Activated CD8-positive, alpha-beta memory T cell treated with anti-CD3 and anti-CD28 coated beads, Interleukin-2, amount 50 U/mL, for 48 hours (primary cell): ENCODE measurements around the gene POLG2.
"Not testable (repeated sequence)": the region's sequence is repeated elsewhere in the genome, so short reads cannot be mapped to it uniquely, and the experiment has no call there.

Source experiments
- DNase-seq: peaks from one replicate; pipeline ENCODE4 v3.0.0-alpha.2; 2020

POLG2 gene

DNA sequence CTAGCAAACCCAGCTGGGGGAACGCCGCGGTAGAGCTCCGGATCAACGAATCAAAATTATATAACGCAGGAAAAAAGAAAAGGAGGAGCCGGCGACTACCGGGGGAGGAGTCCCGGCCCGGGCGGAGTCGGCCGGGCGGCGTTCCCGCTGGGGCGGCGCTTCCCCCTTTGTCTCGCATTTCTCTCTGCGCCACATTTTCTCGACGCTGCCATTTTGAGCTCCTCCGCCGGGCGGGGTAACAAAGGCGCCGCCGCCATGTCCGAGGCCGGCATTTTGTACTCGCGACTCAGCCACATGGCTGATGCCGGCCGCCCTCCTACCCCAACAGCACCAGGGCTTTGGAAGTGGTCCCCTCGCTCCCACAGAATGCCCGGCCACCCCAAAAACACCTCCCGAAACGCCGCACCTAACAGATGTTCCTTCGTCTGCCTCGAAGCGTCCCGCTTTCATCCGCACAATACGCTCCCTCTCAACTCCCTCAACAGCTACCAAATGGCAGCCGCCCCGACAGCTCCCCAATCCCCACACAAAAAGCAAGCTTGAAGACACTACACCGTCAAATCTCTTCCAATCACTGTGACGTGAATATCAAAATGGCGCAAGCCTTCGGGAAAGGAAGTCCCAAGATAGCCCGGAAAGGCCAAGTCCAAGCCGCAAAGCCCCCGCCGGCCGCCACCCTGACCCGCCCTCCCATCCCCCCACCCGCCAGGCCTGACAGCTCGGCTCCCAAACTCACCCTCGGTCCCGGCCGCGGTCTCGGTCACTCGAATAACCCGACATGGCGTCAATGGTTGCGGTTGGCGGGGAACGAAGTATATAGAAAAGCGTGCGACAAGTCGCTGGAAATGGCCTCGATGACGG is 8.7 kb upstream of the POLG2 start:
- peak; percentile 90 for DNase-seq

DNA sequence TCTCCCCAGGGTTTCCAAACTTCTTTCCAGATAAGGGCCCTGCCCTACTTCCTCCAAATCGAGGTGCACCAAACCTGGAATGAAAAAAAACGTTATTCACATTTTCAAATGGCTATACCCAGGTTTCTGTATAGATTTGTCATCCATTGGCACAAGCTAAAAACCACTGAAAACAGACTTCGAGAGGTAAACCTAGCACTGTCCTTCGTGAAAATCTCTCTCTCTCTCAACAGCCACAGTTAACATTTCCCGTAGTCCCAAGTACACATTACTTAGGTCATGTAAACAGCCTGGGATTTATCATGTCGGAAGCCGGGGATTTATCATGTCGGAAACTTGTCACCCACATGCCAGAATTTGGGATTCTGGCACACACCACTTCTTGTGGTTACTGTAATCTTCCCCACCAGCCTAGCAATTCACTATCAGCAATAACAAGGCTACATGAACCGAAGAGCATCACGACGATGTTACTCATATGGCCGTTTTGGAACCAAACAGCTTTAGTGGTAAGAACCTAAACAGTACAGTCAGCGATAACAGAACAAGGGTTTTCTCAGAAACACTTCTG is 8.0 kb upstream of the POLG2 start:
- no peak for DNase-seq

DNA sequence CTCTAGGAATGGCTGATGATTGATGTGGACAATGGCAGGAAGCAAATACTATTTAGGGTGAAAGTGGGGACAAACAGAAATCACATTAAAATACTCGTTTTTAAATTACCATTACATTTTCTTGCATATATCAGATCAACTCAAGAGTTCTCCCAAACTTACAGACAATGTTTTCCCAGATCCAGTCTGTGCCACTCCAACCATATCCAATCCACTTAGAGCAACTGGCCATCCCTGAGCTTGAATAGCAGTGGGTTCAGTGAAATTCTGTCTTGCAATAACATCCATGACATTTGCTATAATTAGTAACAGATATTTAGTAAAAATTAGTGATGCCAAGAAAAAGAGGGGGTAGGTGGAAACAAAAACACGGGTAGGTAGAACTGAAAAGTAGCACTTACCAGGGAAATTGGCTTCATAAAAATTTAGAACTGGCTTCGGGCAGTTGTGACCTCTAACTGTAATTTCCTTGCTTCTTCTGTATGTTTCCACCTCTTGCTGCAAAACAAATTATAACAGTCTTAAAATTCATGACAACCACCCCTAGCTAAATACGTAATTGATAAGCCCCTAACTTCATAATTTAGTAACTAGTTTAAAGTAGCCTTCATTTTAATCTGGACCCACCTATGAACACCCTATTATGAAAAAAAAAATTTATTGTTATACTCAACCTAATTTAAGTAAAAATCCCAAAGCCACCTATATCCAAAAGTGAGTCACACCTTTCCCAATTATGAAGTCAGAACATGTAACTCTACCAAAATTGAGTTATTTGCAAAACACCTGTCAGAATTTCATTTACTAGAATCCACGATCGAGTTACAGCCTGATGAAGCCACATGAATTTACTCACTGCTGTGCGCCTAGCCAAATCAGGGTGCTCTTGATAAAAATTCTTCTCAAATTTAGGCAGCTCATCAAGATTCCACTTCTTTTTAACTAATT is 7.2 kb upstream of the POLG2 start:
- no peak for DNase-seq

DNA sequence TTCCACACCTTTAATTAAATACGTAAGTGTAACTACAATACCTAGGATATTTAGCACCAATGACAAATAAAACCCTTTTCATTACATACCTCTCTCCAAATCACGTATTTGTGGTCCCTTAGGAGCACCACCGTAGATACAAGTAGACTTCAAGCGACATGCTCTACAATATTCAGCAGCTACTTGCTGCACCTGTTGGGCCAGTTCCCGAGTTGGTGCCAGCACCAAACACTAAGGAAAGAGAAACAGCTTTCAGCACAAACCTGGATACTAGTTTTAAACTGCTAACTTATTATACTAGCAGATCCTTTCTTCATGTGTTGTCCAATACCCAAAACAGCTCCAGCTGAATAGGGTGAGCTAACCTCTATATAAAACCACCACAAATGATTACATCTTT is 6.5 kb upstream of the POLG2 start:
- DNase-seq, result no peak

DNA sequence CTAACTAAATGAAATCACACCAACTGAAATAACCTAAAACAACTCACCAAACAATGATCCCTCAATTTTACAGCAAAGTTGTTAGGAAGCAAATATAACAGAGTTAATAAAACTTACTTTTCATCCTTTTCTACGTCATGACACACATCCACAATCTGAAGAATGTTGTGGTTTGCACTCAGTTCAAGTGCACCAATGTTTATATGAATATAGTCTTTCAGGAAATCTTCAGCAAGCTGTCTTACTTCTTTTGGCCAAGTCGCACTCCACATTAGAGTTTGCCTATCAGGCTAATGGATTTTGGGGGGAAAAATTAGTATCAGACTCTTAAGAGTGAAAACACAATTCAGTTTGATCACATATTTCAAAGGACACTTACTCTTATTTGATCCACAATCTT is 6.0 kb upstream of the POLG2 start:
- DNase-seq, result no peak

DNA sequence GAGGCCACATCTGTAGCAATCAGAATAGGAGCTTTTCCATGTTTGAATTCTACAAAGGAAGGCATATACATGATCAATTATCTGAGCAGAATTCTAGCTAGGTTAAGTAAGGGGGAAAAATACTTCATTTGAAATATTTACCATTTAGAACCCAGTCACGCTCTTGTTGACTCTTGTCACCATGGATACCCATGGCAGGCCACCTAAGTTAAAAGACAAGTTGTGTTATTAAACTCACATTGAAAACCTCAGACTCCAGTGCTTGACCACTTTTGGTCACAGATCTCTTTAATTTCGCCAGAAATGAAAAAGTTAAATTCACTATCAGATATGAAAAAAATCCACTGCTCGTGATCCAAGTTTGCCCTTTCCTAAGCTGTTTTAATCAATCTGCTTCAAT is 5.2 kb upstream of the POLG2 start:
- DNase-seq, result no peak

DNA sequence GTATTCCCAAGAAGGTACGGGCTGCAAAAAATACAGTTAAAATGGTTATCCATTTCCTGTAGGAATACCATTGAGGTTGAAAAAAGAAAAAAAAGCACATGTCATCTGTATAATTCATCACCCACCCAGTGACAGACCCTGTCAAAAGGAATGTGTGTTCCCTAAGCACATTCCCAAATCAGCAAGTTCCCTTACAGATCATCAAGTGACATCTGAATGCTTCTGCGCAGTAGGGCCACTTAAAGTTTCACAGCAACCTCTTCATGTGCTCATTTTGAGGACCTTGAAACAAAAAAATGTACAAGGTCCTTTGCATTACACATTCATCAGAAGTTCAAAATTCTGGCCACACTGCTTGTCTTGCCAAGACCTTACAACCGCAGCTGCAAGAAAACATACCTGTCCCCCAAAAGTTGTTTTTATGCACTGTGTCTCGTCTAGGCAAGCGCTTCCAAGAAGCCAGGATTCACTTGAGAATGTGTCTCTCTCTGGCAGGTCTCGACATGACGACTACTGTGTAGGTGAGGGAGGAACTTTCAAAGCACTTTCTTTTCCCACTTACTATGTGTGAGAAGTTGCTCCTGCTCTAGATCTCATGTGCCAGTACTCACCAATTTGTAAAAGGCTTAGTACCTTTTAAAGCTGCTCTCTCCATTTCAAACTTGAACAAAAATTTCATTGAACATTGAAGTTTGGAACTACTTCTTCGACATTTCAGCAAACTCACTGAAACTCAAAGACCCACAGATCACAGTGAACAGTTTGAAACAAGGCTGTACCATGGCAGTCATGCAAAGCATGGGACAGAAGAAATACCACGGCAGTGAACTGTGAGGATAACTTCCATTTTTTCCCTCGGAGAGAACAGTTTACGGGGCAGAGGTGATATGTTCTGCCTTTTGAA is 4.3 kb upstream of the POLG2 start:
- DNase-seq, result no peak

DNA sequence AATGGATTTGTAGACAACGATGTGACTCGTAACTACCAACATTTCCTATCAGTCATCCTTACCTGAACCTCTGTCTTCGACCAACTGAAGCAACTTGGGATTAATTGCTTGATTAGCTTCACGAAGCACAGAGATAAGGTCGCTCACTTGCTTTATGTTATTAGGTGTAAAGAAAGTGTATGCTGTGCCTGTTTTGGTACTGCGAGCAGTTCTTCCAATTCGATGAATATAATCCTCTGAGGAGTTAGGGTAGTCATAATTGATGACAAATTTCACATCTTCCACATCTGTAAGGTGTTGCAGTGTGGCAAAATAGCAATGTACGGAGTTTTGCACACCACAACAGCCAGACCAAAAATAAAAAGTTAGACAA is 3.6 kb upstream of the POLG2 start:
- no peak for DNase-seq

DNA sequence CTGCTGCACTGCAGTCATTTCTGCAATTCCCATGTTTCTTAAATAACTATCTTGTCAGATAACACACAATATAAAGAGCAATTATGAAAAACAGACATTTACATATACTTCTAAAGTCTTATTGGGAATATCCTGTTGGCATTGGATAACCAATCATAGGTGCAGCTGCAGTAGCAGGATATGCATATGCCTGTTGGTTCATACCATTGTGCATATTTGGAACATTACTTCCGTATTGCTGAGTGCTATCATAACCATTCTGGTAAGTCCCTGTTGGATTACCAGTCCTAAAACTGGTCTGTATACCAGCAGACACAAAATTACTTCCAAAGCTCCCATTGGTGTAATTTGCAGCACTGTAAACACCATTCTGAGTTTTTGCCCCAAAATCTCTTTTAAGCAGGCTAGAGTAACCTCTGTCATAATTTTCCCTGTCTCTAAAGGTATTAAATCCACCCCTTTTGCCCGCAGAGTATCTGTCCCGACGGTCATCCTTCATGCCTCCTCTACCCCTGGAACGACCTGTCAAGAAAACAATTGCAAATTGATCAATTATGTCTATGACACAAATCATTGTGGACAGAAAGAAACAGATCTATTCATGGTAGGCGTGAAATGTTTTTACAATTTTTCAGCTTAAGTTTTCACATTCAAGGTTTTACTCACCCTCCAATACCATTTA is 3.1 kb upstream of the POLG2 start:
- no peak for DNase-seq

DNA sequence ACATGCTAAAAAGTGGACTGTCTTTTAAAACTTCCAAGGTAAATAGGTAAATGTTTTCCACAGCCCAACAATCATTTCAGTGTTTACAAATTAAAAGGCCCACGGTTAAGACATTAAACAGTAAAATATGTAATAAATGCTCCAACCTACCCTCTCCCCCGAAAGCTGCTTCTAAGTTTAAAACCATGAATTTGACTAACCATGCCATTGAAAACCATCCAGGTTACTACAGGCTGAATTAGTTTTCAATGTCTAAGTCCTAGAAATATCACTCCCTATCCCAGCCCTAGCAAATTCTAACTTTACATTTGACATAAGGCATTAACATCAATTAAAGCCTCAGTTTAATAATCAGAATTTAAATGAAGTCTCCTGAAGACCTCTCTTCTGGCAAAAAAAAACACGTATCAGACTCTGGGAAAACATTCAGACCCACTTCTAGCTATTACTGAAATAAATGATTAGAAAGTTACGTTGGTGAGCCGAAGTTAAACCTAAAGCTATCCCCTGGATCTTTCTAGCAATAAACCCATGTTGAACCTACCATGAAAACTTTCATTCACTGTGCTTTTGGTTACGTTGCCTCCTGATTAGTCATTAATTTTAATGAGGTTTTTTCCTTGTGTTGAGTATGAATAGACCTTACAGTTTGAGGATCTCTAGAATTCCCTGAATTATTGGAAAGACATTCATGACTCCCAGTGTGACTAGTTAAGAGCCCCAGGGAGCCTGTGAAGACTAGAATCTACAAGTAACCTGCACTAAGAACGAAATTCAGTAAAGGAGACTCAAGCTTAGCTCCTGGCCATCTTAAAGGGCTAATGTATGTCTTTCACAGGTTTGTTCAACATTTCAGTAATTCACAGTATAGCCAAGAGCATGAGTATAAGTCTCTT is 1.7 kb upstream of the POLG2 start:
- DNase-seq, result no peak

DNA sequence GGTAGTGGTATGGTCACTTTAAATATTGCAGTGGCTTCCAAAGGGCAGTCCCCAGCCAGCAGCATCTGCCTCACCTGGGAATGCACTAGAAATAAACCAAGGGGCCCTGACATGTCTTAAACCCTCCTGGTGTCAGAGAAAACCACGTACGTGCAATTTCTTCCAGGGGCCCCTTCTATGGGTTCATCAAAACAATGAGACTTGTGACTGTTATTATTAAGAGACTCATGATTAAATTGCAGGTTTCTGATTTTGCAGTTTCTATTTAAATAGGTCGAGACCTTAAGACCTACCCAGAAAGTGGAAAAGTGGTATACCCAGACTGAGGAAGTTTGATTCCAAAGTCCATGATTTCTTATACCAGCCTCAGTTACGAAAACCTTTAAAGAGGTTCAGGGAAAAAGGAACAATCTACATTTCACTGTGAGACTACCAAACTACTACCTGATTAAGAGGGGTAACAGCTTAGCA is 746 bp upstream of the POLG2 start:
- DNase-seq, result peak; percentile 81

DNA sequence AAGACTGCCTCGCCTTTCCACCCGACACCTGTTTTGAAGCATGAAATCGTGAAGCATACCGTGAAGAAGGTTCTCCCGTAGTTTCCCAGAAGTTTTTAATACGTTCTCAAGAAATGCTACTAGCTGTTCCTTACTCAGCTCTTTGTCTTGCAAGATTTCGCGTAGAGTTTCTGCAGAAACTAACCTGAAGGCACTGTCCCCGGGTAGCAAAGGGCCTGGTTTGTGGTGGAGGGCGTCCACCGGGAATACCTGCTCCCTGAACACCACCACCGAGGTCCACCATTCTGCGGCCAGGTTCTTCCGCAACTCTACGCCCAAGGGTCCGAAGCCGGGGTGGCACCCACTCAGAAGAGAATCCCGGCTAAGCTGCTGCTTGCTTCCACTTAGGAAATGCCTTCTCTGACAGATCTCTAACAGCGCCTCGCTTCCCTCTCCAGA is 487 bp downstream of the POLG2 start:
- DNase-seq, result no peak

DNA sequence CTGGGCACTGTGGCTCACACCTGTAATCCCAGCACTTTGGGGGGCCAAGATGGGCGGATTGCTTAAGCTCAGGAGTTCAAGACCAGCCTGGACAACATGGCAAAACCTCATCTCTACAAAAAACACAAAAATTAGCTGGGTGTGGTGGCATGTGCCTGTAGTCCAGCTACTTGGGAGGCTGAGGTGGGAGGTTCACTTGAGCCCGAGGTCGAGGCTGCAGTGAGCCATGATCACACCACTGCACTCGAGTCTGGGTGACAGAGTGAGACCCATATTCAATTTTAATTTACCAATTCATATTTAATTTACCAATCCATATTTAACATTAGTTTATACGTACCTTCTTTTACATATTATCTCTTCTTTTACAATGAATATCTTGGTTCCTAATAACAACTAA is 1.6 kb downstream of the POLG2 start:
- not testable (repeated sequence) for DNase-seq

DNA sequence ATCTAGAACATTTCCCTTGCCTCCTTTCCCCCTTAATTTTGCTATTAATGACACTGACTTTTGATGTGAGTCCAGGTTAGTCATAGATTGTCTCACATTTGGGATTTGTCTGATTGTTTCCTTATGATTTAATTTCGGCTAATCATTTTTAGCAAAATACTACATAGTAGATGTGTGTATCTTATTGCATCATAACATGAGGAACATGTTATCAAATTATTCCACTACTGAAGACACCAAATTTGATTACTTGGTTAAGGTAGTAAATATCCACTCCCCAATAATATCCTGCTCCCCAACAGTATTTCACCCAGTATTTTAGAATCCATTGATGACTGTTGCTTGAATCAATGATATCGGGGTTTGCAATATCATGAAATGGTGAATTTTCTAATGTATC is 2.7 kb downstream of the POLG2 start:
- DNase-seq, result no peak

DNA sequence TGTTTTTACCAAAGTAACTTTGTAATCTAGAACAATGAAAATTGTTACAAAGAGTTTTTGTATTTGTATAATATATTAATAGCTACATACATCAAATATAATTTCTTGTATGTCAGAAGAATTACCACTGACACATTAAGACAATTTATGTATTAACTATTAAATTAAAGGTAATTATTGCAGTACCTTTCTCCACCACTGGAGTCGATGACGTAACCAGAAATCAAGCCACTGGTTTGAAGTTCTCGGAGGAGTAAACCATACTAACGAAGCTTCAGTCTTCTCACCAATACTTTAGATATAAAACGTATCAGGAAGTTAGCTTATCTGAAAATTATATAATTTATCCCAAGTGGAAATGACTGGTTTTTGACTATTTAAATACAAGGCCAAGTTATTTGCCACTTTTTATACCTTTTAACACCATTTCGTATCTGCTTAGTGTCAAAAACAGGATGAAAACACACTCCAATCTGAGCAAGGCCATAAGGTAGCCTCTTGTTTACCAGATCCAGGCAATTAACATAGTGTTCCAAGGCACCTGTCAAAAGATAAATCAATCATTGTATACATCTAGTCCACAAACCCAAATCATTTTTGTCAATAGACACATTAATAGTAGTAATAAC is 4.3 kb downstream of the POLG2 start:
- DNase-seq, result no peak

DNA sequence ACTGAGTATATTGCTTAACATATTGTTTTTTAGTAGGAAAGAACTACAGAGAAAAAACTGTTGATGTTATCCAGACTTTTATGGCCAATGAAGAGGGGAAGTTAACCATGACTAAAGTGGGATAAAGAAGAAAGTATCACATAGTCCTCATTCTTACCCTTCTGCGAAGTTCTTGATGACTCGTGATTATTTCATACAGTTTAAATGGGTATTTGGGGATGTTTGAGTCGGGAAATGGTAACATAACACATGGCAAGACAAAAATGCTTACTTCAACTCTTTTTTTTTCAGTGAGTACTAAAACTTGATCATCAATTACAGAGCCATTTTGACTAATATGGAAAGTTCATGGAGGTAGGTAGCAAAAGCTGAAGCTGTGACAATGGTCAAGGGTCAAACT is 4.9 kb downstream of the POLG2 start:
- no peak for DNase-seq

DNA sequence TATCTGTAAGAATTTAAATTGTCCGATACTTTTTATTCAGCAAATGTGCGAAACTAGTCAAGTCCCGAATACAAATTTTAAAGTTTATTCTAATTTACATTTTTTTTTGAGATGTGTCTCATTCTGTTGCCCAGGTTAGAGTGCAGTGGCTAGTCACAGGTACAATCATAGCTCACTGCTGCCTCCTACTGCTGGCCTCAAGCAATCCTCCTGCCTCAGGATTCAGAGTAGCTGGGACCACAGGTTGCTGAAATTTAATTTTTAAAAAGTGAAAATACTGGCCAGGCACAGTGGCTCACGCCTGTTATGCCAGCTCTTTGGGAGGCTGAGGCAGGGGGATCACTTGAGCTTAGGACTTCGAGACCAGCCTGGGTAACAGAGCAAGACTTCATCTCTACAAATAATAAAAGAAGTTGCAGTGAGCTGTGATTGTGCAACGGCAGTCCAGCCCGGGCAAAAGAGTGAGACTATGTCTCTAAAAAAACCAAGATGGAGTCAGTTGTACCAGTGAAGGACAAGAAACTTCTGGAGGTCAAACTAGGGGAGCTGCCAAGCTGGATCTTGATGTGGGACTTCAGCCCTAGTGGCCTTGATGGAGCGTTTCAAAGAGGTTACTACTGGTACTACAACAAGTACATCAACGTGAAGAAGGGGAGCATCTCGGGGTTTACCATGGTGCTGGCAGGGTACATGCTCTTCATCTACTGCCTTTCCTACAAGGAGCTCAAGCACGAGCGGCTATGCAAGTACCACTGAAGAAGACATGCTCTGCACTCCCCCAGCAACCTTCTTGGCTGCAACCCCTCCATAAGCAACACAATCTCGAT is 5.6 kb downstream of the POLG2 start:
- DNase-seq, result peak; percentile 63

DNA sequence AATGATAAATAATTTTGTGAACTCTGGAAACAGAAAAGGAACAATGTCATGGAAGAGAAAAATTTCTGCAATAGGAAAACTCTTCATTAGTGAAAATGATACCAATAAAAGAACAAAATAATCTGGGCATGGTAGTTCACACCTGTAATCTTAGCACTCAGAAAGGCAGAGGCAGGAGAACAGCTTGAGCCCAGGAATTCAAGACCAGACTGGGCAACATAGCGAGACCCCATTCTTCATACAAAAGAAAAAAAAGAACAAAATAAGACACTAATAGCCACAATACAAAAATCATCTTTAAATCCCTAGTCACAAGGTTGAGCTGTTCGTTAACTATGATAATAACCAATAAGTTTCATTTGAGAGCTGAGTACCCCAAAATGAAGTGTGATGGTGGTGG is 8.6 kb downstream of the POLG2 start:
- DNase-seq, result no peak

DNA sequence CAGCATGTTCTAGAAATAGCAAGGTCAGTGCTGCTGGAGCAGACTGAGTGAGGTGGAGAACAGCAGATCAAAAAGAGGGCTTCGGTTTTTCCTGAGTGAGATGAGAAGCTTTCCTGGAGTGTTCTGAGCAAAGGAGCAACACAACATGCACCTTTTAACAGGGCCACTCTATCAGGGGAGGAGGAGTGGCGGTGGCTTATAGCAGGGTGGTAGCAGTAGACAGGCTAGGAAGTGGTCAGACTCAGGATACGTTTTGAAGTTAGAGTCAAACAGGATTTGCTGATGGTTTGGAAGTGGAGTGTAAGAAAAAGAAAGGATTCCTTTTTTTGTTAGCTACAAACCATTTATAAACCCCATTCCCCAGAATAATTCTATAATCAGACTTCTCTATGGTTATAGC is 12.5 kb downstream of the POLG2 start:
- no peak for DNase-seq
